Calu3 (cell line): Measurements from ENCODE around the gene UBD. TPM values are rescaled to one million over a fixed set of nuclear protein-coding genes. Genes with fewer than 3 reads are reported as not detected.
A peak's percentile ranks its signal among the peaks of the same experiment; 100 is the strongest.

Experiments used
- BruUV-seq: library from RNA; stranded (reverse); fragments of 400-500 nt; replicated peaks from 2 replicates; lab custom pipeline; 2021; lab: Mats Ljungman, UMichigan
- CTCF ChIA-PET: fragments of 300-600 bp; sonication (Branson Sonifier 250); formaldehyde crosslinking; loops from one replicate; lab custom pipeline; 2022; ENCODE audit warnings: antibody characterized with exemption; lab: Charles Lee
- DNase-seq: peaks from one replicate; pipeline ENCODE4 v3.0.0; 2022
- H3K27ac Mint-ChIP-seq: one replicate; pipeline ENCODE4 v1.8.0; 2022; ENCODE audit warnings: mixed read lengths; ENCODE audit not compliant: unreplicated experiment
- H3K27me3 Mint-ChIP-seq: one replicate; pipeline ENCODE4 v1.8.0; 2022; ENCODE audit warnings: mixed read lengths; ENCODE audit not compliant: unreplicated experiment
- H3K36me3 Mint-ChIP-seq: one replicate; pipeline ENCODE4 v1.8.0; 2022; ENCODE audit warnings: mild to moderate bottlenecking, moderate library complexity, mixed read lengths; ENCODE audit not compliant: insufficient read depth, unreplicated experiment
- H3K4me1 Mint-ChIP-seq: one replicate; pipeline ENCODE4 v1.8.0; 2022; ENCODE audit warnings: mild to moderate bottlenecking, low read depth, mixed read lengths; ENCODE audit not compliant: unreplicated experiment
- H3K4me3 Mint-ChIP-seq: one replicate; pipeline ENCODE4 v1.8.0; 2022; ENCODE audit warnings: mild to moderate bottlenecking, low read depth, moderate library complexity, mixed read lengths; ENCODE audit not compliant: unreplicated experiment
- H3K9me3 Mint-ChIP-seq: one replicate; pipeline ENCODE4 v1.8.0; 2022; ENCODE audit warnings: low read depth, mixed read lengths; ENCODE audit not compliant: unreplicated experiment
- CTCF ChIP-seq: fragments of 200-600 bp; IDR thresholded peaks from one replicate; pipeline ENCODE4 v1.8.0; 2022; ENCODE audit warnings: antibody characterized with exemption; ENCODE audit not compliant: unreplicated experiment
- intact Hi-C: fragments of 100-400 bp; cut with micrococcal nuclease; formaldehyde crosslinking; loops from one replicate; pipeline ENCODE4 v1.10.0; 2022; ENCODE audit not compliant: unreplicated experiment
- total RNA-seq: library from RNA; stranded (reverse); gene quantifications from 2 replicates; pipeline ENCODE4 v1.2.3, GENCODE V29; 2022

Gene UBD
- total RNA-seq, 1 experiment from 2014 or later, result 82.8 TPM

GRCh38 chr6:29593199-29593855 is 33.8 kb upstream of the UBD start:
- intact Hi-C loops, result no loop called here
- CTCF ChIA-PET, result no interaction called here
- DNase-seq, result no peak
- no peaks in the 10 kb centered on the region for H3K36me3 Mint-ChIP-seq
- no TSS peak for BruUV-seq
- H3K27ac Mint-ChIP-seq, result no peak overlapping the region
- no peaks in the 10 kb centered on the region for H3K9me3 Mint-ChIP-seq
- H3K4me3 Mint-ChIP-seq, result no peak overlapping the region
- no peaks in the 10 kb centered on the region for H3K27me3 Mint-ChIP-seq
- peaks cover 9% of the 10 kb centered on the region for H3K4me1 Mint-ChIP-seq
- no peak for TF ChIP-seq CTCF

GRCh38 chr6:29591677-29592076 is 32.1 kb upstream of the UBD start:
- CTCF ChIA-PET, result interaction anchor here (1.1 kb wide), 1 partner anchor 215 kb away, joined by 3 read pairs; no protein-coding TSS in a partner anchor
- no peak overlapping the region for H3K27ac Mint-ChIP-seq
- H3K9me3 Mint-ChIP-seq, result no peaks in the 10 kb centered on the region
- no peak for TF ChIP-seq CTCF
- intact Hi-C loops, result no loop called here
- no peak overlapping the region for H3K4me3 Mint-ChIP-seq
- no peak for DNase-seq
- H3K4me1 Mint-ChIP-seq, result peaks cover 17% of the 10 kb centered on the region
- H3K36me3 Mint-ChIP-seq, result no peaks in the 10 kb centered on the region
- BruUV-seq, result no TSS peak
- H3K27me3 Mint-ChIP-seq, result no peaks in the 10 kb centered on the region

GRCh38 chr6:29590218-29590808 is 30.8 kb upstream of the UBD start:
- BruUV-seq, result no TSS peak
- Mint-ChIP-seq H3K4me1 (peaks cover 26% of the 10 kb centered on the region), H3K9me3 (no peaks in the 10 kb centered on the region), H3K27me3 (no peaks in the 10 kb centered on the region), H3K36me3 (no peaks in the 10 kb centered on the region), H3K27ac (no peak overlapping the region), H3K4me3 (no peak overlapping the region)
- intact Hi-C loops, result no loop called here
- CTCF ChIA-PET, result interaction anchor here (0.7 kb wide), 1 partner anchor 124 kb away, joined by 3 read pairs; no protein-coding TSS in a partner anchor
- DNase-seq, result no peak
- TF ChIP-seq CTCF, result no peak

- no peaks in the 10 kb centered on the region for H3K27me3 Mint-ChIP-seq
- H3K36me3 Mint-ChIP-seq, result no peaks in the 10 kb centered on the region
- DNase-seq, result peak; percentile 73
- no peak overlapping the region for H3K27ac Mint-ChIP-seq
- BruUV-seq, result no TSS peak
- H3K4me1 Mint-ChIP-seq, result peaks cover 28% of the 10 kb centered on the region
- CTCF ChIA-PET, result interaction anchor here (0.7 to 1.2 kb wide), 2 partner anchors 123 to 213 kb away, joined by 3 read pairs; no protein-coding TSS in a partner anchor
- no peaks in the 10 kb centered on the region for H3K9me3 Mint-ChIP-seq
- no peak overlapping the region for H3K4me3 Mint-ChIP-seq
- intact Hi-C loops, result loop anchor here (1.0 kb wide), 2 partner anchors 175 to 213 kb away; partner anchors contain the start of gene OR12D1
- peak; percentile 96 for TF ChIP-seq CTCF
Measured at GRCh38 chr6:29589423-29590048, 30.0 kb upstream of the UBD start.
